Spleen (tissue), 11 donors: ENCODE measurements around the gene UFD1. TPM values are rescaled to one million over a fixed set of nuclear protein-coding genes. Genes with fewer than 3 reads are reported as not detected.

ENCODE experiments used
- DNase-seq: peaks from one replicate; pipeline ENCODE4 v3.0.0-alpha.2; 2020
- H3K27ac ChIP-seq, 8 donors: fragments of 200-600 bp; sonication (generic) in 7 of 8; 1 replicate in 4 of 8; 2 replicates in 4 of 8; pipeline versions ENCODE4 v1.5.0 to v1.8.0; 2016 to 2021; ENCODE audit warnings: inconsistent platforms in 4 of 8, mild to moderate bottlenecking in 4 of 8, moderate library complexity in 1 of 8
- H3K27me3 ChIP-seq, 7 donors: fragments of 200-600 bp; sonication (generic) in 6 of 7; replicated peaks in 1 of 7; 1 replicate in 4 of 7; 2 replicates in 3 of 7; pipeline versions ENCODE4 v1.5.0 to v1.8.0; 2016 to 2021; ENCODE audit warnings: inconsistent platforms in 3 of 7, mild to moderate bottlenecking in 1 of 7
- H3K36me3 ChIP-seq, 6 donors: fragments of 200-600 bp; sonication (generic) in 5 of 6; 1 replicate in 4 of 6; 2 replicates in 2 of 6; pipeline versions ENCODE4 v1.5.0 to v1.8.0; 2016 to 2021; ENCODE audit warnings: inconsistent platforms in 2 of 6
- H3K4me1 ChIP-seq, 6 donors: fragments of 200-600 bp; sonication (generic) in 5 of 6; 1 replicate in 3 of 6; 2 replicates in 3 of 6; pipeline versions ENCODE4 v1.5.0 to v1.8.0; 2016 to 2021; ENCODE audit warnings: inconsistent platforms in 3 of 6
- H3K4me3 ChIP-seq, 8 donors: fragments of 200-600 bp; sonication (generic) in 7 of 8; 1 replicate in 4 of 8; 2 replicates in 4 of 8; pipeline versions ENCODE4 v1.5.0 to v1.8.0; 2016 to 2021; ENCODE audit warnings: inconsistent platforms in 4 of 8, mild to moderate bottlenecking in 4 of 8, moderate library complexity in 2 of 8
- H3K9me3 ChIP-seq, 8 donors: fragments of 200-600 bp; sonication (generic) in 7 of 8; 1 replicate in 4 of 8; 2 replicates in 4 of 8; pipeline versions ENCODE4 v1.5.0 to v1.8.0; 2016 to 2021; ENCODE audit warnings: inconsistent platforms in 4 of 8
- POLR2A ChIP-seq, 3 donors: fragments of 450-650 bp; IDR thresholded peaks; one replicate each; pipeline ENCODE4 v1.5.1; 2017; ENCODE audit warnings: antibody characterized with exemption in 3 of 3, mild to moderate bottlenecking in 1 of 3
- POLR2AphosphoS5 ChIP-seq, 3 donors: sonication (generic); formaldehyde crosslinking; IDR thresholded peaks; one replicate each; pipeline ENCODE4 v1.5.1; 2017; ENCODE audit warnings: antibody characterized with exemption in 3 of 3
- WGBS, 5 donors: extraction: QIAGEN DNeasy Blood & Tissue Kit in 3 of 5; methylation state at CpG; one replicate each; pipeline versions ENCODE4 v1.1.5 to v1.1.7; 2013 to 2018; 5-methylcytosine and 5-hydroxymethylcytosine counted together
- intact Hi-C: fragments of 100-400 bp; cut with DNase I; formaldehyde crosslinking; loops from one replicate; pipeline ENCODE4 v1.15.0; 2023; ENCODE audit warnings: low total_unique reads
- polyA plus RNA-seq, 3 donors: library from polyadenylated mRNA; stranded (reverse); fragments of 200-250 nt; gene quantifications; one replicate each; pipeline ENCODE4 v1.2.1, GENCODE V29; 2013
- total RNA-seq, 7 donors: library from RNA; depleted of rRNA in 3 of 7; stranded (reverse); fragments of >200 nt in 3 of 7; fragmentation: NEBNext Ultra II Directional in 4 of 7; extraction: Animal tissue kit (Norgen Biotek cat#: 25700) in 4 of 7; gene quantifications; one replicate each; pipeline versions ENCODE4 v1.1.0 to v1.2.1, GENCODE V29; 2016 to 2021
- TF ChIP-seq, protein P1 (sequence below), 11 experiments: fragments of 200-600 bp in 7 of 11; fragments of 450-650 bp in 4 of 11; sonication (generic) in 4 of 11; IDR thresholded peaks in 8 of 11; conservative IDR thresholded peaks in 3 of 11; 1 replicate in 7 of 11; 2 replicates in 4 of 11; pipeline versions ENCODE4 v1.4.0 to v1.8.0; 2016 to 2021; ENCODE audit warnings: antibody characterized with exemption in 11 of 11, inconsistent platforms in 4 of 11, mild to moderate bottlenecking in 1 of 11
- donor health status: healthy with polysubstance abuse.
- donor health status: DM: no; HTN: no; CAD: no; lungs with moderate emphysema.
- donor health status: DM: no; HTN: no; CAD: no.
- donor health status: Bipolar disorder and iron deficiency.
- donor health status: healthy.
- donor health status: DM: no; HTN: no; CAD: no.
- donor health status: DM: yes; HTN: yes; CAD: no.

Gene UFD1
- total and polyA plus RNA-seq, 10 donors: 35.6 to 55.4 (median 42.4) TPM

DNA sequence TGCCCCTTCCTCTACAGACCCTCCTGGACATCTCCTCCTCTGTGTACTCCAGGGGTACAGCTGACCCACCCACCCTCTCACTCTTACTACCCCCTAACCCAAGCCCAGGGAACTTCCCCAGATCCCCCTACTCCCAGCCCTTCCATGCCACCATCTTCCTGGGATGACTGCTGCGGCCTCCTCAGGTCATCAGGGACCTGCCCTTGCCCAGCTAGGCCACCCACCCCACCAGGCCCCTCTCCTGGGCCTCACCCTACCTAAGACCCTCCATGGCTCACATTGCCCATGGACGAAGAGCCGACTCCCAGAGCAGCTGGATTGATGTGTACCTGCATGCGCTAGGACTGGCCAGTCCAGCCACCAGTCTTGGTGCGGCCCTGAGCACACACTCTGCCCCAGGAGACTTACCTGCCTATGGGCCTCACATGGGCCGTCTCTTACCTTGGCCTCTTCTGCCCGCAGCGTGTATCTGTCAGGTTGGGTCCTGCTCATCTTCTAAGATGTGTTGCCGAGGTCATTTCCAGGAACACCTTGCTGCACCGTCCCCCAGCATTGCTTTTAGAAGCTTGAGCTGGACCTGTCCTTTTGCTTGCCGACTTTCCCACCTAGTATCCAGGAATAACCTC lies 47.2 kb upstream of the UFD1 start:
- WGBS, 5 donors: 92 to 97% (median 95%) methylated on average over 11 of the region's 11 CpGs
- peak overlapping the region in 3 of 8 donors; percentile 53 to 81 (median 60) for H3K27ac ChIP-seq

DNA sequence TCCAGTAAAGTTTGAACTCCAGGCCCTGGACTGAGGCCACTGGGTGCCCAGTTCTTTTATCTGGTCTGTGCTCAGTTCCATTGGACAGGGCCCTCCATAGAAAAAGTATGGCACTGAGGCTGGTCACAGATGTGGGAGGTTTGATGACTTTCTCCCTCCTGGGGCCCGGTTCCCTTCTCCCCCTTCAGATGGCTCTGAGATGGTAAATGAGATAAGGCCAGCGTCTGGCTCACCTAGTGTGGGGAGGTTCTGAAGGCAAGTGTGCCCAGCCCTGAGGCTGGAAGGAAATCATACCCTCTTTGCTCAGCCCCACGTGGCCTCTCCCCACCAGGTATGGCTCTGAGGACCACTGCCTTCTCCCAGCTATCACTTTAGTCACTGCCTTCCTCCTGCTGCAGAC lies 46.7 kb upstream of the UFD1 start:
- 52 to 82% (median 64%) methylated on average over 3 of the region's 3 CpGs for WGBS, 5 donors
- Histone ChIP-seq H3K4me3 (no peak overlapping the region), H3K27me3 (peaks cover 7 to 66% (median 29%) of the 10 kb centered on the region in 7 donors), H3K36me3 (peaks cover 0 to 11% (median 0%) of the 10 kb centered on the region in 6 donors), H3K4me1 (peaks cover 14 to 61% (median 45%) of the 10 kb centered on the region in 6 donors), H3K27ac (peak overlapping the region in 6 of 8 donors; percentile 53 to 81 (median 62)), H3K9me3 (no peaks in the 10 kb centered on the region)
- TF ChIP-seq, protein P1, sequence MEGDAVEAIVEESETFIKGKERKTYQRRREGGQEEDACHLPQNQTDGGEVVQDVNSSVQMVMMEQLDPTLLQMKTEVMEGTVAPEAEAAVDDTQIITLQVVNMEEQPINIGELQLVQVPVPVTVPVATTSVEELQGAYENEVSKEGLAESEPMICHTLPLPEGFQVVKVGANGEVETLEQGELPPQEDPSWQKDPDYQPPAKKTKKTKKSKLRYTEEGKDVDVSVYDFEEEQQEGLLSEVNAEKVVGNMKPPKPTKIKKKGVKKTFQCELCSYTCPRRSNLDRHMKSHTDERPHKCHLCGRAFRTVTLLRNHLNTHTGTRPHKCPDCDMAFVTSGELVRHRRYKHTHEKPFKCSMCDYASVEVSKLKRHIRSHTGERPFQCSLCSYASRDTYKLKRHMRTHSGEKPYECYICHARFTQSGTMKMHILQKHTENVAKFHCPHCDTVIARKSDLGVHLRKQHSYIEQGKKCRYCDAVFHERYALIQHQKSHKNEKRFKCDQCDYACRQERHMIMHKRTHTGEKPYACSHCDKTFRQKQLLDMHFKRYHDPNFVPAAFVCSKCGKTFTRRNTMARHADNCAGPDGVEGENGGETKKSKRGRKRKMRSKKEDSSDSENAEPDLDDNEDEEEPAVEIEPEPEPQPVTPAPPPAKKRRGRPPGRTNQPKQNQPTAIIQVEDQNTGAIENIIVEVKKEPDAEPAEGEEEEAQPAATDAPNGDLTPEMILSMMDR (IDR thresholded peaks at IDR 0.05 in 8 of 11, conservative IDR thresholded peaks at IDR 0.05 in 3 of 11): no peak
- TF ChIP-seq POLR2AphosphoS5 (IDR thresholded peaks at IDR 0.05) (no peak), POLR2A (IDR thresholded peaks at IDR 0.05) (no peak)
- intact Hi-C loops: no loop called here
- peak; percentile 13 for DNase-seq

More for the DNA sequence above, 47.2 kb upstream of the UFD1 start:
- Histone ChIP-seq H3K27me3 (peaks cover 7 to 72% (median 29%) of the 10 kb centered on the region in 7 donors), H3K36me3 (peaks cover 0 to 6% (median 0%) of the 10 kb centered on the region in 6 donors), H3K4me3 (no peak overlapping the region), H3K4me1 (peaks cover 14 to 61% (median 45%) of the 10 kb centered on the region in 6 donors), H3K9me3 (no peaks in the 10 kb centered on the region)
- TF ChIP-seq POLR2AphosphoS5 (IDR thresholded peaks at IDR 0.05) (no peak), POLR2A (IDR thresholded peaks at IDR 0.05) (no peak)
- TF ChIP-seq, protein P1 (IDR thresholded peaks at IDR 0.05 in 8 of 11, conservative IDR thresholded peaks at IDR 0.05 in 3 of 11): no peak
- intact Hi-C loops: no loop called here
- peak; percentile 52 for DNase-seq

DNA sequence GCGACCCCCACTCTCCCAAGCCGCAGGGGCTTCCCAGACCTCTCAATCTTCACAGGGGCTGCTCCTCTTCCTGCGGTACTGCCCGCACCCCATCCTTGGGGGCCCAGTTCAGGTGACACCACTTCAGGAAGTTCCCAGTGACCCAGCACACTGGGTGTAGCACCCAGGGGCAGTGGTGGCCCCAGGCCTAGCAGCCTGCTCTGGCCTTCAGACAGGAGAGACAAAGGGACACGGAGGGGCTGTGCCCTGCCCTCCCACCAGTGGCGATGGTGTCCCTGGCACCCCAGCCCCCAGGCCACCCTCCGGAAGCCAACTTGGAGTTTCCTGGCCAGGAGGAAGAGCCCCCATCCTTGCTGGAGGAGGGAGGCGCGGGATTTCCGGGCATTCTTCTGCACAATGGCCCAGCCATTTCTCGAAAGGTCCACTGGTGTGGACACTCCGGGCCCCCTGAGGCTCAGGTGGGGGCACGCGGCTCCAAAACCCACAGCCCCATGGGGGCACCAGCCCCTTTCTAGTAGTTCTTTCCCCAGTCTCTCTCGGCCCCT lies 46.2 kb upstream of the UFD1 start:
- peaks cover 0 to 14% (median 0%) of the 10 kb centered on the region in 6 donors for H3K36me3 ChIP-seq
- TF ChIP-seq POLR2A (IDR thresholded peaks at IDR 0.05) (no peak), POLR2AphosphoS5 (IDR thresholded peaks at IDR 0.05) (peak; percentile 22 to 79 (median 58))
- TF ChIP-seq, protein P1 (IDR thresholded peaks at IDR 0.05 in 8 of 11, conservative IDR thresholded peaks at IDR 0.05 in 3 of 11): no peak
- peak overlapping the region in 7 of 8 donors; percentile 20 to 81 (median 56) for H3K27ac ChIP-seq
- no peaks in the 10 kb centered on the region for H3K9me3 ChIP-seq
- H3K27me3 ChIP-seq: peaks cover 7 to 65% (median 29%) of the 10 kb centered on the region in 7 donors
- H3K4me1 ChIP-seq: peaks cover 14 to 61% (median 45%) of the 10 kb centered on the region in 6 donors
- intact Hi-C loops: no loop called here
- DNase-seq: peak; percentile 51
- WGBS, 5 donors: 57 to 72% (median 66%) methylated on average over 11 to 15 of the region's 15 CpGs
- H3K4me3 ChIP-seq: peak overlapping the region in 6 of 8 donors; percentile 43 to 70 (median 48)
